SJCRH30 (cell line): ENCODE data around the gene SRSF9. TPM values are rescaled to one million over a fixed set of nuclear protein-coding genes. Genes with fewer than 3 reads are reported as not detected.

Source experiments
- DNase-seq, 2 experiments: peaks; one replicate each; pipeline ENCODE4 v3.0.0-alpha.2; 2015 to 2020
- H3K27ac ChIP-seq: fragments of 250-450 bp; sonication (Bioruptor Pico); 2 replicates; pipeline ENCODE4 v1.5.1; 2020; ENCODE audit warnings: mild to moderate bottlenecking, moderate library complexity
- H3K27me3 ChIP-seq: fragments of 250-450 bp; sonication (Bioruptor Pico); 2 replicates; pipeline ENCODE4 v1.5.1; 2020; ENCODE audit warnings: mild to moderate bottlenecking, moderate library complexity
- H3K36me3 ChIP-seq: fragments of 250-450 bp; sonication (Bioruptor Pico); 2 replicates; pipeline ENCODE4 v1.5.1; 2020; ENCODE audit warnings: mild to moderate bottlenecking, moderate library complexity
- H3K4me1 ChIP-seq: fragments of 250-450 bp; sonication (Bioruptor Pico); 2 replicates; pipeline ENCODE4 v1.5.1; 2020; ENCODE audit warnings: mild to moderate bottlenecking, moderate library complexity
- H3K4me3 ChIP-seq: fragments of 250-450 bp; sonication (Bioruptor Pico); 2 replicates; pipeline ENCODE4 v1.5.1; 2020; ENCODE audit warnings: mild to moderate bottlenecking, moderate library complexity
- H3K9me3 ChIP-seq: fragments of 250-450 bp; sonication (Bioruptor Pico); replicated peaks from 2 replicates; pipeline ENCODE4 v1.5.1; 2020; ENCODE audit warnings: mild to moderate bottlenecking, moderate library complexity
- total RNA-seq: library from RNA; depleted of rRNA; stranded (reverse); fragments of >200 nt; shearing (Covaris generic); gene quantifications from 2 replicates; pipeline ENCODE4 v1.2.3, GENCODE V29; 2014; rRNA removed

Gene SRSF9
- total RNA-seq, 1 experiment from 2014 or later, result 136 TPM

GRCh38 chr12:120416490-120417216 is 52.9 kb downstream of the SRSF9 start:
- Histone ChIP-seq H3K27ac (no peak overlapping the region), H3K9me3 (no peaks in the 10 kb centered on the region), H3K4me3 (no peak overlapping the region), H3K4me1 (no peaks in the 10 kb centered on the region), H3K36me3 (no peaks in the 10 kb centered on the region), H3K27me3 (no peaks in the 10 kb centered on the region; the same call in 1 of the 2 replicates)
- DNase-seq, result no peak

- Histone ChIP-seq H3K27me3 (no peaks in the 10 kb centered on the region; the same call in 1 of the 2 replicates), H3K36me3 (no peaks in the 10 kb centered on the region), H3K4me3 (no peak overlapping the region), H3K27ac (no peak overlapping the region), H3K9me3 (no peaks in the 10 kb centered on the region), H3K4me1 (no peaks in the 10 kb centered on the region)
- no peak for DNase-seq
Measured at GRCh38 chr12:120413901-120414695, 55.5 kb downstream of the SRSF9 start.

GRCh38 chr12:120412421-120412820 is 57.1 kb downstream of the SRSF9 start:
- Histone ChIP-seq H3K9me3 (no peaks in the 10 kb centered on the region), H3K4me1 (no peaks in the 10 kb centered on the region), H3K36me3 (no peaks in the 10 kb centered on the region), H3K27ac (no peak overlapping the region), H3K4me3 (no peak overlapping the region), H3K27me3 (no peaks in the 10 kb centered on the region; the same call in 1 of the 2 replicates)
- DNase-seq, result no peak

Other genes starting within 250 kb of the SRSF9 start
- 23.2 and 29.7 TPM in 2 replicates for gene PXN, start 204.0 kb downstream of the SRSF9 start, total RNA-seq
- gene RNU4-2, start 177.8 kb downstream of the SRSF9 start, total RNA-seq, result under 0.01 TPM in 1 of 2 replicates, not detected in the other
- under 0.01 TPM in 2 replicates for gene RNU4-1, start 176.5 kb downstream of the SRSF9 start, total RNA-seq
- 4.0 and 5.5 TPM in 2 replicates for gene SIRT4, start 167.4 kb downstream of the SRSF9 start, total RNA-seq
- not detected in 2 replicates for gene PLA2G1B, start 142.0 kb downstream of the SRSF9 start, total RNA-seq
- 4.8 and 5.4 TPM in 2 replicates for gene MSI1, start 100.6 kb downstream of the SRSF9 start, total RNA-seq
- 423 and 488 TPM in 2 replicates for gene COX6A1, start 31.6 kb downstream of the SRSF9 start, total RNA-seq
- 43.4 and 45.5 TPM in 2 replicates for gene TRIAP1, start 23.4 kb downstream of the SRSF9 start, total RNA-seq
- 29.8 and 31.4 TPM in 2 replicates for gene GATC, start 23.3 kb downstream of the SRSF9 start, total RNA-seq
- gene DYNLL1, start 26.4 kb upstream of the SRSF9 start, total RNA-seq, result 446 and 452 TPM in 2 replicates
- 30.3 and 34.2 TPM in 2 replicates for gene COQ5, start 59.4 kb upstream of the SRSF9 start, total RNA-seq
- 43.9 and 48.5 TPM in 2 replicates for gene RNF10, start 64.6 kb upstream of the SRSF9 start, total RNA-seq
- gene POP5, start 111.7 kb upstream of the SRSF9 start, total RNA-seq, result 40.4 and 41.6 TPM in 2 replicates
- gene CABP1, start 170.9 kb upstream of the SRSF9 start, total RNA-seq, result 1.7 and 2.7 TPM in 2 replicates
- 77.7 and 83.1 TPM in 2 replicates for gene MLEC, start 217.4 kb upstream of the SRSF9 start, total RNA-seq
- gene UNC119B, start 240.7 kb upstream of the SRSF9 start, total RNA-seq, result 16.9 and 20.2 TPM in 2 replicates